MCF 10A (cell line): ENCODE measurements around the gene LMO7. TPM values are rescaled to one million over a fixed set of nuclear protein-coding genes. Genes with fewer than 3 reads are reported as not detected.

Experiments
- BruUV-seq: library from RNA; stranded (reverse); fragments of 400-500 nt; replicated peaks from 2 replicates; lab custom pipeline; 2021; lab: Mats Ljungman, UMichigan
- CTCF ChIA-PET: fragments of 300-600 bp; sonication (Branson Sonifier 250); formaldehyde crosslinking; extraction: SDS; loops from one replicate; lab custom pipeline; 2021; ENCODE audit warnings: antibody characterized with exemption, inconsistent platforms; lab: Yijun Ruan, JAX
- POLR2A ChIA-PET: fragments of 300-600, 350-650 bp; sonication (Branson Sonifier 250); formaldehyde crosslinking; extraction: SDS; loops from one replicate; lab custom pipeline; 2020; ENCODE audit warnings: antibody characterized with exemption, inconsistent platforms; lab: Yijun Ruan, JAX
- DNase-seq: peaks from one replicate; pipeline ENCODE4 v3.0.0-alpha.2; 2018; ENCODE audit not compliant: unreplicated experiment
- H3K27ac Mint-ChIP-seq: one replicate; pipeline ENCODE4 v1.8.0; 2022; ENCODE audit warnings: mild to moderate bottlenecking, low read depth, mixed read lengths; ENCODE audit not compliant: unreplicated experiment
- H3K27me3 Mint-ChIP-seq: one replicate; pipeline ENCODE4 v1.8.0; 2022; ENCODE audit warnings: mixed read lengths; ENCODE audit not compliant: insufficient read depth, unreplicated experiment
- H3K36me3 Mint-ChIP-seq: one replicate; pipeline ENCODE4 v1.8.0; 2022; ENCODE audit warnings: mild to moderate bottlenecking, moderate library complexity, mixed read lengths; ENCODE audit not compliant: insufficient read depth, unreplicated experiment
- H3K4me1 Mint-ChIP-seq: one replicate; pipeline ENCODE4 v1.8.0; 2022; ENCODE audit warnings: mixed read lengths; ENCODE audit not compliant: insufficient read depth, unreplicated experiment
- H3K4me3 Mint-ChIP-seq: one replicate; pipeline ENCODE4 v1.8.0; 2022; ENCODE audit warnings: mild to moderate bottlenecking, moderate library complexity, mixed read lengths; ENCODE audit not compliant: unreplicated experiment
- H3K9me3 Mint-ChIP-seq: one replicate; pipeline ENCODE4 v1.8.0; 2022; ENCODE audit warnings: mixed read lengths; ENCODE audit not compliant: unreplicated experiment
- intact Hi-C: fragments of 100-400 bp; cut with micrococcal nuclease; formaldehyde crosslinking; loops from 2 replicates; pipeline ENCODE4 v1.14.1; 2022
- total RNA-seq: library from RNA; stranded (reverse); gene quantifications from 2 replicates; pipeline ENCODE4 v1.2.3, GENCODE V29; 2022
- TF ChIP-seq, protein P1 (sequence below): fragments of 200-600 bp; IDR thresholded peaks from one replicate; pipeline ENCODE4 v1.8.0; 2022; ENCODE audit warnings: antibody characterized with exemption, mild to moderate bottlenecking; ENCODE audit not compliant: unreplicated experiment

LMO7 gene
- total RNA-seq, 1 experiment from 2014 or later, result 30.8 TPM

DNA sequence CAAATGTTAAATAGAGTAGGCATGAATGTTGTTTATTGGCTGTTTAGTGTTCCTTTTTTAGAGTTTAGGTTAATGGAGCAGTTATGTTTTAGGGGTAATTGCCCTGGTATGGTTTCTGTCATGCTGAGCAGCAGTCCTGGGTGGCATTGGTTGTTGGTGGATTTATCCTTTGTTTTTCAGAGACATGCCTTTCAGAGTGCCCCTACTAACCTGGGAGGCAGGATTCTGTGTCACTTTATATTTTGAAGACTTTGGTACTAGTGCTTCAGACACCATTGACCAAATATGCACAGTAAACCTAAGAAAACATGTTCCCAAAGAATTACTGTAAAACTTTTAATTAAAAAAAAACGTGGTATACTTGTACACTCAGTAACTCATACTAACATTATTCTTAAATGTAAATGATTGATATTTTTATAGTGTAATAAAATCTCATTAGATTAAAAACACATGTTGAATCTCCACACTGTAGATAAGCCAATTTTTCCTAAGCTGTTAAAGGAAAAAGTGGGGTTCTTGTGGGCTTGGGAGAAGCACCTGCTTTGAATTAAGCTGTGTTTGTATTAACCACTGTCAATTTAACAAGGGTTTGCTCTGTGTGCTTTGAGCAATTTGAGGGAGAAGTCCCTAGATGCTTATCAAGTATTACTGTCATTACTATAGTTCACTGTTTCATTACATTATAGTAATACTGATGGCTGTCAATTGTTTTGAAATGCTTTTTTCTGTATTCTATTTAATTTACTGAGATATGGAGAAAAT lies 133.2 kb downstream of the LMO7 start:
- intact Hi-C loops, result no loop called here
- no peaks in the 10 kb centered on the region for H3K27me3 Mint-ChIP-seq
- H3K27ac Mint-ChIP-seq, result no peak overlapping the region
- BruUV-seq, result no TSS peak
- no peak for DNase-seq
- peaks cover 29% of the 10 kb centered on the region for H3K36me3 Mint-ChIP-seq
- peaks cover 11% of the 10 kb centered on the region for H3K9me3 Mint-ChIP-seq
- H3K4me1 Mint-ChIP-seq, result peaks cover 22% of the 10 kb centered on the region
- H3K4me3 Mint-ChIP-seq, result no peak overlapping the region
- ChIA-PET POLR2A (interaction anchor here (0.7 to 2.0 kb wide), 4 partner anchors 8 to 91 kb away, joined by 3 to 22 read pairs (median 6); no protein-coding TSS in a partner anchor), CTCF (interaction anchor here (0.6 to 11.0 kb wide), 5 partner anchors 9 to 980 kb away, joined by 4 to 93 read pairs (median 4); no protein-coding TSS in a partner anchor)
- TF ChIP-seq, protein P1, sequence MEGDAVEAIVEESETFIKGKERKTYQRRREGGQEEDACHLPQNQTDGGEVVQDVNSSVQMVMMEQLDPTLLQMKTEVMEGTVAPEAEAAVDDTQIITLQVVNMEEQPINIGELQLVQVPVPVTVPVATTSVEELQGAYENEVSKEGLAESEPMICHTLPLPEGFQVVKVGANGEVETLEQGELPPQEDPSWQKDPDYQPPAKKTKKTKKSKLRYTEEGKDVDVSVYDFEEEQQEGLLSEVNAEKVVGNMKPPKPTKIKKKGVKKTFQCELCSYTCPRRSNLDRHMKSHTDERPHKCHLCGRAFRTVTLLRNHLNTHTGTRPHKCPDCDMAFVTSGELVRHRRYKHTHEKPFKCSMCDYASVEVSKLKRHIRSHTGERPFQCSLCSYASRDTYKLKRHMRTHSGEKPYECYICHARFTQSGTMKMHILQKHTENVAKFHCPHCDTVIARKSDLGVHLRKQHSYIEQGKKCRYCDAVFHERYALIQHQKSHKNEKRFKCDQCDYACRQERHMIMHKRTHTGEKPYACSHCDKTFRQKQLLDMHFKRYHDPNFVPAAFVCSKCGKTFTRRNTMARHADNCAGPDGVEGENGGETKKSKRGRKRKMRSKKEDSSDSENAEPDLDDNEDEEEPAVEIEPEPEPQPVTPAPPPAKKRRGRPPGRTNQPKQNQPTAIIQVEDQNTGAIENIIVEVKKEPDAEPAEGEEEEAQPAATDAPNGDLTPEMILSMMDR, result no peak

DNA sequence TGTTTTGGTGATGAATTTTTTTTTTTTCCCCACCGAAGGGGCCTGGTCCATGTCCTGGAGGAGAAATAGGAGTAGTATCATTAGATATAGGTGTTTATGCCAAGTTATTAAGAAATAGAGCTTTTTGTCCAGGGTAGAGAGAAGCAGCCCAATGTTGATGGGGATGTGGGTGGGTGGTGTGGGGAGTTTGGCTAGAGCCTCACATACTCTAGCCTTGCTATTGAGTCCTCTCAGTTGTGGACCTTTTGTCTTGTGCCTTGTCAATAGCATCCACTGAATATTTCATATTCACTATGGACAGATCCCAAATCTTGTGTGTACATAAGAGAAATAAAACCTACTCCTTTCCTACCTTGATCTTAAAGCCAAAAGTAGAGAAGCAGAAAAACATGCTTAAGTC lies 134.0 kb downstream of the LMO7 start:
- BruUV-seq, result no TSS peak
- no peaks in the 10 kb centered on the region for H3K27me3 Mint-ChIP-seq
- H3K9me3 Mint-ChIP-seq, result peaks cover 11% of the 10 kb centered on the region
- ChIA-PET CTCF (interaction anchor here (0.6 to 1.7 kb wide), 4 partner anchors 9 to 979 kb away, joined by 3 to 11 read pairs (median 4); no protein-coding TSS in a partner anchor), POLR2A (interaction anchor here (0.8 to 1.9 kb wide), 3 partner anchors 9 to 65 kb away, joined by 3 to 22 read pairs (median 6); no protein-coding TSS in a partner anchor)
- TF ChIP-seq, protein P1, result no peak
- intact Hi-C loops, result no loop called here
- no peak for DNase-seq
- peaks cover 28% of the 10 kb centered on the region for H3K36me3 Mint-ChIP-seq
- peaks cover 20% of the 10 kb centered on the region for H3K4me1 Mint-ChIP-seq
- no peak overlapping the region for H3K4me3 Mint-ChIP-seq
- H3K27ac Mint-ChIP-seq, result no peak overlapping the region

DNA sequence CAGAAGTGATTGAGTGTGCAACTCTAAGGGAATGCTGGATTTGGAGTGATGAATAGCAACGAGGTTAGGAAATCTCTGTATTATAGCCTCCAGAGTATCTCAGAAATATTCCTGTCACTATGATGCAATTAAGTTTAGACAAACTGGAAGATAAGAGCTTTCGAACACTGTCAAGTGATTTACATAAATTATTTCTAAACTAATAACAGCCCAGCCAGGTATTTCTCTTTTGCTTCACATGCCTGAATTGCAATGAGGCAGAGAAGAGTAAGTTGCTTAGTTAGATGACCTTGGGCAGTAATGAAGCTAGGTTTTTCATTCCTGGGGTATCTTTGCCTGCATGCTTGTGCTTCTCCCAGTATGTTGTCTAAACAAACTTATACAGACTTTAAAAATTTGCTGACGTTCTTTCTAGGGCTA lies 134.5 kb downstream of the LMO7 start:
- Mint-ChIP-seq H3K9me3 (peaks cover 11% of the 10 kb centered on the region), H3K4me3 (no peak overlapping the region), H3K4me1 (peaks cover 20% of the 10 kb centered on the region)

More for the DNA sequence above, 134.5 kb downstream of the LMO7 start:
- Mint-ChIP-seq H3K27ac (peak overlapping the region; percentile 49), H3K36me3 (peaks cover 24% of the 10 kb centered on the region), H3K27me3 (no peaks in the 10 kb centered on the region)
- DNase-seq, result peak; percentile 29
- BruUV-seq, result no TSS peak
- ChIA-PET CTCF (interaction anchor here (0.5 to 1.7 kb wide), 3 partner anchors 10 to 1641 kb away, joined by 3 to 11 read pairs (median 3); no protein-coding TSS in a partner anchor), POLR2A (interaction anchor here (0.6 to 1.9 kb wide), 4 partner anchors 9 to 94 kb away, joined by 3 to 22 read pairs (median 4); no protein-coding TSS in a partner anchor)
- TF ChIP-seq, protein P1, result no peak
- intact Hi-C loops, result no loop called here
